Measurements from ENCODE around the gene MAMDC4.
"Not testable (repeated sequence)": the region's sequence is repeated elsewhere in the genome, so short reads cannot be mapped to it uniquely, and the experiment has no call there.

Gene MAMDC4

GRCh38 chr9:136827794-136828473, 24.2 kb upstream of the MAMDC4 start:
- H3K9ac ChIP-seq (ENCODE audit: low read length), result no peak overlapping the region
- H3K36me3 ChIP-seq (ENCODE audit: control insufficient read depth, insufficient read depth, low read length), result peaks cover 16% of the 10 kb centered on the region
- H3K27me3 ChIP-seq (ENCODE audit: control insufficient read depth, insufficient read depth, low read length), result no peaks in the 10 kb centered on the region
- no peaks in the 10 kb centered on the region for H3K9me3 ChIP-seq (ENCODE audit: control insufficient read depth, low read length)
- H3K4me1 ChIP-seq (ENCODE audit: control insufficient read depth, insufficient read depth, low read length), result no peaks in the 10 kb centered on the region
- no peak overlapping the region for H3K4me3 ChIP-seq (ENCODE audit: low read length)

GRCh38 chr9:136828474-136829140, 23.5 kb upstream of the MAMDC4 start:
- Histone ChIP-seq H3K9me3 (ENCODE audit: control insufficient read depth, low read length) (no peaks in the 10 kb centered on the region), H3K9ac (ENCODE audit: low read length) (no peak overlapping the region), H3K36me3 (ENCODE audit: control insufficient read depth, insufficient read depth, low read length) (peaks cover 16% of the 10 kb centered on the region), H3K4me3 (ENCODE audit: low read length) (no peak overlapping the region), H3K27me3 (ENCODE audit: control insufficient read depth, insufficient read depth, low read length) (no peaks in the 10 kb centered on the region), H3K4me1 (ENCODE audit: control insufficient read depth, insufficient read depth, low read length) (no peaks in the 10 kb centered on the region)

GRCh38 chr9:136829412-136829811, 22.7 kb upstream of the MAMDC4 start:
- Histone ChIP-seq H3K4me1 (ENCODE audit: control insufficient read depth, insufficient read depth, low read length) (no peaks in the 10 kb centered on the region), H3K36me3 (ENCODE audit: control insufficient read depth, insufficient read depth, low read length) (peaks cover 16% of the 10 kb centered on the region), H3K9me3 (ENCODE audit: control insufficient read depth, low read length) (no peaks in the 10 kb centered on the region), H3K9ac (ENCODE audit: low read length) (no peak overlapping the region), H3K27me3 (ENCODE audit: control insufficient read depth, insufficient read depth, low read length) (no peaks in the 10 kb centered on the region), H3K4me3 (ENCODE audit: low read length) (no peak overlapping the region)

GRCh38 chr9:136829981-136830885, 21.9 kb upstream of the MAMDC4 start:
- H3K9me3 ChIP-seq (ENCODE audit: control insufficient read depth, low read length), result no peaks in the 10 kb centered on the region
- H3K36me3 ChIP-seq (ENCODE audit: control insufficient read depth, insufficient read depth, low read length), result peaks cover 8% of the 10 kb centered on the region
- no peaks in the 10 kb centered on the region for H3K27me3 ChIP-seq (ENCODE audit: control insufficient read depth, insufficient read depth, low read length)
- no peak overlapping the region for H3K4me3 ChIP-seq (ENCODE audit: low read length)
- H3K4me1 ChIP-seq (ENCODE audit: control insufficient read depth, insufficient read depth, low read length), result no peaks in the 10 kb centered on the region
- no peak overlapping the region for H3K9ac ChIP-seq (ENCODE audit: low read length)

GRCh38 chr9:136831002-136831719, 21.0 kb upstream of the MAMDC4 start:
- Histone ChIP-seq H3K4me1 (ENCODE audit: control insufficient read depth, insufficient read depth, low read length) (no peaks in the 10 kb centered on the region), H3K9ac (ENCODE audit: low read length) (no peak overlapping the region), H3K9me3 (ENCODE audit: control insufficient read depth, low read length) (no peaks in the 10 kb centered on the region), H3K36me3 (ENCODE audit: control insufficient read depth, insufficient read depth, low read length) (peaks cover 8% of the 10 kb centered on the region), H3K27me3 (ENCODE audit: control insufficient read depth, insufficient read depth, low read length) (no peaks in the 10 kb centered on the region), H3K4me3 (ENCODE audit: low read length) (no peak overlapping the region)

- Histone ChIP-seq H3K9ac (ENCODE audit: low read length) (no peak overlapping the region), H3K36me3 (ENCODE audit: control insufficient read depth, insufficient read depth, low read length) (peaks cover 8% of the 10 kb centered on the region), H3K4me1 (ENCODE audit: control insufficient read depth, insufficient read depth, low read length) (no peaks in the 10 kb centered on the region), H3K27me3 (ENCODE audit: control insufficient read depth, insufficient read depth, low read length) (no peaks in the 10 kb centered on the region), H3K9me3 (ENCODE audit: control insufficient read depth, low read length) (no peaks in the 10 kb centered on the region), H3K4me3 (ENCODE audit: low read length) (no peak overlapping the region)
These were observed 20.4 kb upstream of the MAMDC4 start for GRCh38 chr9:136831720-136832104.

- no peaks in the 10 kb centered on the region for H3K4me1 ChIP-seq (ENCODE audit: control insufficient read depth, insufficient read depth, low read length)
- no peaks in the 10 kb centered on the region for H3K27me3 ChIP-seq (ENCODE audit: control insufficient read depth, insufficient read depth, low read length)
- H3K9ac ChIP-seq (ENCODE audit: low read length), result no peak overlapping the region
- no peaks in the 10 kb centered on the region for H3K9me3 ChIP-seq (ENCODE audit: control insufficient read depth, low read length)
- H3K4me3 ChIP-seq (ENCODE audit: low read length), result no peak overlapping the region
- peaks cover 8% of the 10 kb centered on the region for H3K36me3 ChIP-seq (ENCODE audit: control insufficient read depth, insufficient read depth, low read length)
These were observed 19.6 kb upstream of the MAMDC4 start for GRCh38 chr9:136832581-136832980.

GRCh38 chr9:136833381-136834048, 18.6 kb upstream of the MAMDC4 start:
- not testable (repeated sequence) for H3K9me3 ChIP-seq (ENCODE audit: control insufficient read depth, low read length); H3K27me3 ChIP-seq (ENCODE audit: control insufficient read depth, insufficient read depth, low read length); H3K36me3 ChIP-seq (ENCODE audit: control insufficient read depth, insufficient read depth, low read length); H3K4me1 ChIP-seq (ENCODE audit: control insufficient read depth, insufficient read depth, low read length); H3K4me3 ChIP-seq (ENCODE audit: low read length); H3K9ac ChIP-seq (ENCODE audit: low read length)

GRCh38 chr9:136835162-136835931, 16.8 kb upstream of the MAMDC4 start:
- Histone ChIP-seq H3K9ac (ENCODE audit: low read length) (no peak overlapping the region), H3K4me1 (ENCODE audit: control insufficient read depth, insufficient read depth, low read length) (peaks cover 2% of the 10 kb centered on the region)

GRCh38 chr9:136835932-136836904, 15.9 kb upstream of the MAMDC4 start:
- Histone ChIP-seq H3K36me3 (ENCODE audit: control insufficient read depth, insufficient read depth, low read length) (no peaks in the 10 kb centered on the region), H3K9me3 (ENCODE audit: control insufficient read depth, low read length) (no peaks in the 10 kb centered on the region), H3K9ac (ENCODE audit: low read length) (no peak overlapping the region), H3K27me3 (ENCODE audit: control insufficient read depth, insufficient read depth, low read length) (no peaks in the 10 kb centered on the region), H3K4me1 (ENCODE audit: control insufficient read depth, insufficient read depth, low read length) (peaks cover 10% of the 10 kb centered on the region), H3K4me3 (ENCODE audit: low read length) (no peak overlapping the region)

More at GRCh38 chr9:136835162-136835931, 16.8 kb upstream of the MAMDC4 start:
- Histone ChIP-seq H3K27me3 (ENCODE audit: control insufficient read depth, insufficient read depth, low read length) (no peaks in the 10 kb centered on the region), H3K9me3 (ENCODE audit: control insufficient read depth, low read length) (no peaks in the 10 kb centered on the region), H3K36me3 (ENCODE audit: control insufficient read depth, insufficient read depth, low read length) (no peaks in the 10 kb centered on the region), H3K4me3 (ENCODE audit: low read length) (no peak overlapping the region)

All from mucosa of stomach (tissue), 1 donor.